Caco-2 (cell line): ENCODE data around the gene CEP350. TPM values are rescaled to one million over a fixed set of nuclear protein-coding genes. Genes with fewer than 3 reads are reported as not detected.

ENCODE experiments used
- BruUV-seq: library from RNA; stranded (reverse); fragments of 400-500 nt; replicated peaks from 2 replicates; lab custom pipeline; 2021; lab: Mats Ljungman, UMichigan
- CTCF ChIA-PET: fragments of 300-600 bp; sonication (Branson Sonifier 250); formaldehyde crosslinking; loops from one replicate; lab custom pipeline; 2022; ENCODE audit warnings: antibody characterized with exemption; lab: Charles Lee
- POLR2A ChIA-PET: fragments of 300-600 bp; sonication (Branson Sonifier 250); formaldehyde crosslinking; loops from one replicate; lab custom pipeline; 2022; ENCODE audit warnings: antibody characterized with exemption; lab: Charles Lee
- DNase-seq, 2 experiments: peaks; one replicate each; pipeline versions ENCODE4 v3.0.0 to v3.0.0-alpha.2; 2020 to 2022
- H3K27me3 ChIP-seq: replicated peaks from 2 replicates; pipeline ENCODE4 v1.6.0; 2011; ENCODE audit warnings: low read length; ENCODE audit not compliant: control insufficient read depth, insufficient read depth
- H3K36me3 ChIP-seq: 2 replicates; pipeline ENCODE4 v1.5.1; 2011; ENCODE audit warnings: low read length; ENCODE audit not compliant: control insufficient read depth, insufficient read depth
- H3K4me1 ChIP-seq: fragments of 250-450 bp; sonication (Bioruptor Pico); 2 replicates; pipeline ENCODE4 v1.5.1; 2020; ENCODE audit warnings: mild to moderate bottlenecking
- H3K4me3 ChIP-seq: 2 replicates; pipeline ENCODE4 v1.5.1; 2011; ENCODE audit warnings: low read depth, mild to moderate bottlenecking, control low read depth, low read length
- H3K9me3 ChIP-seq: fragments of 250-450 bp; sonication (Bioruptor Pico); 2 replicates; pipeline ENCODE4 v1.5.1; 2020; ENCODE audit warnings: mild to moderate bottlenecking, moderate library complexity
- H3K27ac Mint-ChIP-seq: one replicate; pipeline ENCODE4 v1.8.0; 2022; ENCODE audit warnings: mixed read lengths; ENCODE audit not compliant: unreplicated experiment
- H3K27me3 Mint-ChIP-seq: one replicate; pipeline ENCODE4 v1.8.0; 2022; ENCODE audit warnings: mixed read lengths; ENCODE audit not compliant: insufficient read depth, unreplicated experiment
- H3K36me3 Mint-ChIP-seq: one replicate; pipeline ENCODE4 v1.8.0; 2022; ENCODE audit warnings: mild to moderate bottlenecking, mixed read lengths; ENCODE audit not compliant: insufficient read depth, unreplicated experiment
- H3K4me1 Mint-ChIP-seq: one replicate; pipeline ENCODE4 v1.8.0; 2022; ENCODE audit warnings: low read depth, mixed read lengths; ENCODE audit not compliant: unreplicated experiment
- H3K4me3 Mint-ChIP-seq: one replicate; pipeline ENCODE4 v1.8.0; 2022; ENCODE audit warnings: mild to moderate bottlenecking, moderate library complexity, mixed read lengths; ENCODE audit not compliant: unreplicated experiment
- H3K9me3 Mint-ChIP-seq: one replicate; pipeline ENCODE4 v1.8.0; 2022; ENCODE audit warnings: mixed read lengths; ENCODE audit not compliant: unreplicated experiment
- CTCF ChIP-seq, 2 experiments: fragments of 200-600 bp in 1 of 2; IDR thresholded peaks; 1 replicate in 1 of 2; 2 replicates in 1 of 2; pipeline versions ENCODE4 v1.5.1 to v1.8.0; 2011 to 2022; ENCODE audit warnings: antibody characterized with exemption in 1 of 2, control low read depth in 1 of 2, inconsistent platforms in 1 of 2, low read depth in 1 of 2, low read length in 1 of 2, mild to moderate bottlenecking in 1 of 2, moderate library complexity in 1 of 2; ENCODE audit not compliant: insufficient read depth in 1 of 2, severe bottlenecking in 1 of 2, unreplicated experiment in 1 of 2
- intact Hi-C: fragments of 100-400 bp; cut with micrococcal nuclease; formaldehyde crosslinking; loops from one replicate; pipeline ENCODE4 v1.10.0; 2022; ENCODE audit not compliant: unreplicated experiment
- total RNA-seq: library from RNA; stranded (reverse); gene quantifications from 2 replicates; pipeline ENCODE4 v1.2.3, GENCODE V29; 2022

Gene CEP350
- total RNA-seq, 1 experiment from 2014 or later: 43.5 TPM

GRCh38 chr1:180152588-180152987 is 198.0 kb downstream of the CEP350 start:
- intact Hi-C loops: no loop called here

GRCh38 chr1:180153032-180153431 is 198.4 kb downstream of the CEP350 start:
- intact Hi-C loops: no loop called here
- POLR2A ChIA-PET: no interaction called here

More at GRCh38 chr1:180152588-180152987, 198.0 kb downstream of the CEP350 start:
- H3K36me3 Mint-ChIP-seq: peaks cover 10% of the 10 kb centered on the region
- H3K4me1 ChIP-seq: peaks cover 27% of the 10 kb centered on the region
- no peak for TF ChIP-seq CTCF (IDR thresholded peaks at IDR 0.05; ENCODE audit: insufficient read depth in 1 of 2, low read depth in 1 of 2, low read length in 1 of 2, severe bottlenecking in 1 of 2, unreplicated experiment in 1 of 2)
- H3K4me1 Mint-ChIP-seq: peaks cover 19% of the 10 kb centered on the region
- no peak overlapping the region for H3K27ac Mint-ChIP-seq
- H3K27me3 ChIP-seq: no peaks in the 10 kb centered on the region
- BruUV-seq: no TSS peak
- POLR2A ChIA-PET: no interaction called here
- no peak for DNase-seq
- CTCF ChIA-PET: no interaction called here
- no peaks in the 10 kb centered on the region for H3K9me3 ChIP-seq
- H3K4me3 Mint-ChIP-seq: no peak overlapping the region
- peaks cover 10% of the 10 kb centered on the region for H3K27me3 Mint-ChIP-seq
- no peak overlapping the region for H3K4me3 ChIP-seq
- H3K9me3 Mint-ChIP-seq: no peaks in the 10 kb centered on the region
- H3K36me3 ChIP-seq: no peaks in the 10 kb centered on the region

GRCh38 chr1:180154003-180154324 is 199.4 kb downstream of the CEP350 start:
- no peaks in the 10 kb centered on the region for H3K27me3 ChIP-seq
- no peaks in the 10 kb centered on the region for H3K9me3 Mint-ChIP-seq
- ChIA-PET CTCF (interaction anchor here (0.6 to 2.7 kb wide), 2 partner anchors 15 to 34 kb away, joined by 7 to 13 read pairs; no protein-coding TSS in a partner anchor), POLR2A (interaction anchor here (0.6 kb wide), 5 partner anchors 9 to 348 kb away, joined by 3 to 7 read pairs (median 5); partner anchors contain the start of gene ACBD6)
- H3K4me3 ChIP-seq: peak overlapping the region; percentile 79
- H3K27me3 Mint-ChIP-seq: peaks cover 10% of the 10 kb centered on the region
- DNase-seq: no peak
- BruUV-seq: no TSS peak
- H3K4me1 Mint-ChIP-seq: peaks cover 32% of the 10 kb centered on the region
- peak overlapping the region; percentile 61 for H3K27ac Mint-ChIP-seq
- no peak for TF ChIP-seq CTCF (IDR thresholded peaks at IDR 0.05; ENCODE audit: insufficient read depth in 1 of 2, low read depth in 1 of 2, low read length in 1 of 2, severe bottlenecking in 1 of 2, unreplicated experiment in 1 of 2)
- H3K4me3 Mint-ChIP-seq: peak overlapping the region; percentile 92
- H3K4me1 ChIP-seq: peaks cover 41% of the 10 kb centered on the region
- no peaks in the 10 kb centered on the region for H3K36me3 ChIP-seq
- intact Hi-C loops: no loop called here
- peaks cover 10% of the 10 kb centered on the region for H3K36me3 Mint-ChIP-seq
- no peaks in the 10 kb centered on the region for H3K9me3 ChIP-seq

More at GRCh38 chr1:180153032-180153431, 198.4 kb downstream of the CEP350 start:
- no peak for DNase-seq
- no TSS peak for BruUV-seq
- peaks cover 10% of the 10 kb centered on the region for H3K36me3 Mint-ChIP-seq
- Histone ChIP-seq H3K4me3 (no peak overlapping the region), H3K36me3 (no peaks in the 10 kb centered on the region), H3K9me3 (no peaks in the 10 kb centered on the region), H3K4me1 (peaks cover 32% of the 10 kb centered on the region), H3K27me3 (no peaks in the 10 kb centered on the region)
- H3K9me3 Mint-ChIP-seq: no peaks in the 10 kb centered on the region
- peaks cover 10% of the 10 kb centered on the region for H3K27me3 Mint-ChIP-seq
- TF ChIP-seq CTCF (IDR thresholded peaks at IDR 0.05; ENCODE audit: insufficient read depth in 1 of 2, low read depth in 1 of 2, low read length in 1 of 2, severe bottlenecking in 1 of 2, unreplicated experiment in 1 of 2): no peak
- CTCF ChIA-PET: no interaction called here
- peak overlapping the region; percentile 92 for H3K4me3 Mint-ChIP-seq
- peaks cover 24% of the 10 kb centered on the region for H3K4me1 Mint-ChIP-seq
- no peak overlapping the region for H3K27ac Mint-ChIP-seq
